ENCODE results near the gene TSGA10IP.

The TSGA10IP gene

DNA sequence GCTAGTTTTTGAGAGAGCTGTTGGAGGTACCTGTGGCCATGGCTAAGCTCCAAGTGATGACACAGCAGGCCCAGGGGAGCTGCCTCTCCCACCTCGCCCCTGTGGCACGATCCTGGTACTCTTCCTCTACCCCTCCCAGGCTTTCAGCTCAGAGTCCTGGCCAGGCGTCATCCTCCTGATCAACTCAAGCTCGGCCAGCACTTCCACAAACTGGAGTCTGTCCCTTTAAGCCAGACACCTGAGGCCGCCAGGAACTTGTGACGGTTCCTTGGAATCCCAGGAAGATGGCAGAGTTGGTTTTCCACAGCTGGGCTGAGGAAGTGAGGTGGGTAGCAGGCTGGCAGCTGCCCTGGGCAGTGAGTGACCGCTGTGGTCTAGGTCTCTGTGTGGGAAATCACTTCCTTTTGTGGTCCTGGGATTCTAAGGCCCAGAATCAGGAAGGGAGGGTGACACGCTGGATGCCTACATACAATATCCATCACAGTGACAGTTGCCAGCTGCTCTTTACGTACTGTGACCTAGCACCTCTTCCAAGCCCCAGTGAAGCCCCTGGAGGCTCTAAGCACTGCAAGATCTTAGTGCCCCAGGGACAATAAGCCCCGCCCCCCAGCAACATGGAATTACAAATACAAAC is 63.3 kb downstream of the TSGA10IP start:
- FAIRE-seq: no peak
